CD4-positive, alpha-beta T cell treated with Interferon alpha-2 for 1 hour (primary cell): Measurements from ENCODE around the gene RHOT2.

ENCODE experiments used
- DNase-seq, 2 donors: peaks; one replicate each; pipeline ENCODE4 v3.0.0-alpha.2; 2020 to 2022

The RHOT2 gene

GRCh38 chr16:671353-672131, 3.6 kb downstream of the RHOT2 start:
- DNase-seq: no peak

- DNase-seq: no peak
Measured at GRCh38 chr16:672371-672770, 4.4 kb downstream of the RHOT2 start.

GRCh38 chr16:672851-673250, 4.9 kb downstream of the RHOT2 start:
- DNase-seq: no peak

GRCh38 chr16:673399-673991, 5.6 kb downstream of the RHOT2 start:
- DNase-seq: no peak

- DNase-seq: no peak
Measured at GRCh38 chr16:674214-674881, 6.4 kb downstream of the RHOT2 start.

GRCh38 chr16:674968-675883, 7.3 kb downstream of the RHOT2 start, which contains the start of gene RHBDL1:
Gene RHBDL1, plus strand, starts transcription at chr16:675671. Its CDS starts 120 bp downstream, at chr16:675791.
- DNase-seq: no peak

GRCh38 chr16:675884-676564, 8.1 kb downstream of the RHOT2 start:
- DNase-seq: no peak

GRCh38 chr16:676565-676902, 8.6 kb downstream of the RHOT2 start:
- no peak for DNase-seq

- DNase-seq: peak in 1 of 2 donors; percentile 55
Measured at GRCh38 chr16:676913-677312, 9.0 kb downstream of the RHOT2 start.

- no peak for DNase-seq
Measured at GRCh38 chr16:677316-678190, 9.6 kb downstream of the RHOT2 start.

GRCh38 chr16:678209-678857, 10.4 kb downstream of the RHOT2 start:
- no peak for DNase-seq

GRCh38 chr16:678858-679813, 11.2 kb downstream of the RHOT2 start:
- DNase-seq: peak; percentile 55 to 68

GRCh38 chr16:679814-680624, 12.1 kb downstream of the RHOT2 start, which contains the start of gene STUB1:
Gene STUB1, plus strand, starts transcription at chr16:680410. Its CDS starts 116 bp downstream, at chr16:680526.
- peak; percentile 84 to 90 for DNase-seq

- DNase-seq: no peak
Measured at GRCh38 chr16:680625-680945, 12.7 kb downstream of the RHOT2 start.

GRCh38 chr16:680967-681745, 13.2 kb downstream of the RHOT2 start:
- no peak for DNase-seq

GRCh38 chr16:681746-682427, 14.0 kb downstream of the RHOT2 start:
- DNase-seq: no peak
